Measurements from ENCODE around the gene TNS3. TPM values are rescaled to one million over a fixed set of nuclear protein-coding genes. Genes with fewer than 3 reads are reported as not detected.
"Not testable (repeated sequence)": the region's sequence is repeated elsewhere in the genome, so short reads cannot be mapped to it uniquely, and the experiment has no call there.

TNS3 gene
- total RNA-seq, 1 donor from 2014 or later = 5.7 TPM

DNA sequence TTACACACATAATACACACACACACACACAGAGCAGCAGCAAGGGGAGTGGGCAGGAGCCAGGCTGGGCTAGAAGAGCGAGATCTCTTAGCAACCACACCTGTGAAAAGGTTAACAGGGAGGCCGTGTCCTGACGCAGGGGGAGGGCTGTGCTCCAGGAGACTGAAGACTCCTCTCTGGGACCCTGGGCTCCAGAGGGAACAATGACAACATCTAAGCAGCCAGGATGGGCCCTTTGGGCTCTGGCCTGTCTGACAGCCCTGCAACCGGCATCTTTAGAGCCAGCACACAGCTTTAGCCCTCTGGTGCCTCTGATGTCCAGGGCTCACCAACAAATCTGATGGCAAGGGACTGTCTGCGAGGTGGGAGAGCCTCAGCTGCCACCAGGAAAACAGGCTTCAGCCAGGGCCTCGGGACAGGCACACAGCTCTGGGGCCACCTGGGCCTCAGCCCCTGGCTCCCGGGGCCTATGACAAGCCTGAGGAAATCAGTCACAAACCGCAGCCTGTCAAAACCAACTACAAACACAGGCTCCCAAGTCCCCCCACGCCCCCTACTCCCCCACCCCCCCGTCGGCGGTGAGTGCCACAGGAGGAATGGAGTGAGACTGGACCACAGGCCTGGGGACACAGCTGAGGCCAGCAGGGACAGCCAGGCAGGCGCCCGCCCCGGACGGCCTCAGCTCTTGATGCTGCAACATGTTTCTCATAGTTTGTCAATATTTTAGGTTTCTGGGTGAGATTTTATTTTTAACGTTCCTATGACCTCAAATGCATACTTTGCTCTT lies 102.8 kb downstream of the TNS3 start:
- peaks cover 26% of the 10 kb centered on the region for H3K4me1 Mint-ChIP-seq
- no peak overlapping the region for H3K27ac Mint-ChIP-seq
- DNase-seq = no peak
- intact Hi-C loops (cut with micrococcal nuclease) = no loop called here
- peaks cover 5% of the 10 kb centered on the region for H3K9me3 Mint-ChIP-seq
- H3K27me3 Mint-ChIP-seq = no peaks in the 10 kb centered on the region
- no peaks in the 10 kb centered on the region for H3K36me3 Mint-ChIP-seq (ENCODE audit: low read depth)
- H3K4me3 Mint-ChIP-seq = peak overlapping the region; percentile 59

GRCh38 chr7:47478017-47478344 lies 103.9 kb downstream of the TNS3 start:
- peaks cover 5% of the 10 kb centered on the region for H3K9me3 Mint-ChIP-seq
- DNase-seq = no peak
- no peaks in the 10 kb centered on the region for H3K36me3 Mint-ChIP-seq (ENCODE audit: low read depth)
- no peaks in the 10 kb centered on the region for H3K27me3 Mint-ChIP-seq
- H3K4me3 Mint-ChIP-seq = no peak overlapping the region
- intact Hi-C loops (cut with micrococcal nuclease) = no loop called here
- no peak overlapping the region for H3K27ac Mint-ChIP-seq
- H3K4me1 Mint-ChIP-seq = peaks cover 26% of the 10 kb centered on the region

GRCh38 chr7:47477191-47478016 lies 104.5 kb downstream of the TNS3 start:
- H3K36me3 Mint-ChIP-seq (ENCODE audit: low read depth) = no peaks in the 10 kb centered on the region
- intact Hi-C loops (cut with micrococcal nuclease) = no loop called here
- no peak for DNase-seq
- H3K27me3 Mint-ChIP-seq = no peaks in the 10 kb centered on the region
- H3K27ac Mint-ChIP-seq = no peak overlapping the region
- H3K9me3 Mint-ChIP-seq = peaks cover 5% of the 10 kb centered on the region
- no peak overlapping the region for H3K4me3 Mint-ChIP-seq
- H3K4me1 Mint-ChIP-seq = peaks cover 22% of the 10 kb centered on the region

- H3K9me3 Mint-ChIP-seq = no peaks in the 10 kb centered on the region
- no peak for DNase-seq
- H3K36me3 Mint-ChIP-seq (ENCODE audit: low read depth) = no peaks in the 10 kb centered on the region
- intact Hi-C loops (cut with micrococcal nuclease) = no loop called here
- H3K4me1 Mint-ChIP-seq = peaks cover 9% of the 10 kb centered on the region
- H3K27me3 Mint-ChIP-seq = no peaks in the 10 kb centered on the region
- H3K27ac Mint-ChIP-seq = no peak overlapping the region
- no peak overlapping the region for H3K4me3 Mint-ChIP-seq
Measured at GRCh38 chr7:47475880-47476227, 106.1 kb downstream of the TNS3 start.

- H3K27ac Mint-ChIP-seq = no peak overlapping the region
- no peaks in the 10 kb centered on the region for H3K27me3 Mint-ChIP-seq
- H3K9me3 Mint-ChIP-seq = no peaks in the 10 kb centered on the region
- DNase-seq = peak; percentile 58
- no peak overlapping the region for H3K4me3 Mint-ChIP-seq
- H3K36me3 Mint-ChIP-seq (ENCODE audit: low read depth) = no peaks in the 10 kb centered on the region
- intact Hi-C loops (cut with micrococcal nuclease) = no loop called here
- peaks cover 5% of the 10 kb centered on the region for H3K4me1 Mint-ChIP-seq
Measured at GRCh38 chr7:47474937-47475879, 106.7 kb downstream of the TNS3 start.

GRCh38 chr7:47474211-47474936 lies 107.5 kb downstream of the TNS3 start:
- no peaks in the 10 kb centered on the region for H3K27me3 Mint-ChIP-seq
- peaks cover 5% of the 10 kb centered on the region for H3K4me1 Mint-ChIP-seq
- intact Hi-C loops (cut with micrococcal nuclease) = no loop called here
- no peaks in the 10 kb centered on the region for H3K9me3 Mint-ChIP-seq
- H3K27ac Mint-ChIP-seq = no peak overlapping the region
- no peak overlapping the region for H3K4me3 Mint-ChIP-seq
- DNase-seq = no peak
- no peaks in the 10 kb centered on the region for H3K36me3 Mint-ChIP-seq (ENCODE audit: low read depth)

DNA sequence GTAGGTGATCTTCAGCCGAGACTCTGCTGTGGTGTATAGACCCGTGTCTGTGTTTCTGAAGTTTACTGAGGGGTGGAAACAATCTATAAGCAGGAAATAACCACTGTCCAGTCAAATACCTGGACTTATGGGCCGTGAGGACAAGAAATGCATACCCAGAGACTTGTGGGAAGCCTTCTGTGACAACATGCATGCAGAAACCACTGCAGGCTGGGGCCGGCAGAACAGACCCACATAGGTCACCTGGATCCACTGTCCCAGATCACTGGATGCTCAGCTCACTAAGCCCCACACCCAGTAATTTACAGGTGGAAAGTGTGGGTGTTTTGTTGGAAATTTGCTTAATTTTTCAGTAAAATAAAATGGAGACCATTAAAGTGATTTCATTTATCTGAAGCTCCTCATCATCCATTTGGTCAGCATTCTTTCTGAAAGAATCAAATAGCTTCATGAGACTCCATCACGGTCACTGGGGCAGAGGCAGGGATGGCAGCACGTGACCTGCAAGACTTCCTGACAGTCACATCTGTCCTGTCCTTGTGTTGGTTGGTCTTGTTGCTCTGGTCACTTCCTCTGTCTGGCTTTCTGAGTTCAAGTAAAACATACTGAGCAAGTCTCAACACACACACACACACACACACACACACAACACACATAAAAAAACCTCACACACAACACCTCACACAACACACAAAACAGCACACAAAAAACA lies 108.3 kb downstream of the TNS3 start:
- H3K9me3 Mint-ChIP-seq = no peaks in the 10 kb centered on the region
- no peak overlapping the region for H3K27ac Mint-ChIP-seq
- intact Hi-C loops (cut with micrococcal nuclease) = no loop called here
- no peaks in the 10 kb centered on the region for H3K36me3 Mint-ChIP-seq (ENCODE audit: low read depth)
- H3K4me3 Mint-ChIP-seq = no peak overlapping the region
- H3K27me3 Mint-ChIP-seq = no peaks in the 10 kb centered on the region
- H3K4me1 Mint-ChIP-seq = peaks cover 5% of the 10 kb centered on the region
- DNase-seq = no peak

- intact Hi-C loops (cut with micrococcal nuclease) = no loop called here
- no peaks in the 10 kb centered on the region for H3K27me3 Mint-ChIP-seq
- H3K4me3 Mint-ChIP-seq = no peak overlapping the region
- H3K27ac Mint-ChIP-seq = no peak overlapping the region
- no peaks in the 10 kb centered on the region for H3K4me1 Mint-ChIP-seq
- no peaks in the 10 kb centered on the region for H3K9me3 Mint-ChIP-seq
- no peaks in the 10 kb centered on the region for H3K36me3 Mint-ChIP-seq (ENCODE audit: low read depth)
- no peak for DNase-seq
Measured at GRCh38 chr7:47472444-47473157, 109.3 kb downstream of the TNS3 start.

DNA sequence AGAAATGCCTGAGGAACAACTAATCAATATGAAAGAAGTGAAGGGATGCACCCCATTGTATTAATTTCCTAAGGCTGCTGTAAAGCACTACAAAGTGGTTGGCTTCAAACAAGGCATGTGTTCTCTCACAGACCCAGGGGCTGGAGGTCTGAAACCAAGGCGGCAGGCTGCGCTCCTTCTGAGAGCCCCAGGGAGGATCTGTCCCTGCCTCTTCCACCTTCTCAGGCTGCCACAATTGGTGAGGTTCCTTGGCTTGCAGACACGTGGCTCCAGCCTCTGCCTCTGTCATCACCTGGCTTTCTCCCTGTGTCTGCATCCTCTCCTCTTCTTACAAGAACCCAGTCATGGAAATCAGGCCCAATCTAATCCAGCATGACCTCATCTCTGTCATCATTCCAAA lies 110.1 kb downstream of the TNS3 start:
- intact Hi-C loops (cut with micrococcal nuclease) = no loop called here
- H3K9me3 Mint-ChIP-seq = no peaks in the 10 kb centered on the region
- H3K36me3 Mint-ChIP-seq (ENCODE audit: low read depth) = no peaks in the 10 kb centered on the region
- H3K27ac Mint-ChIP-seq = no peak overlapping the region
- H3K4me3 Mint-ChIP-seq = no peak overlapping the region
- no peak for DNase-seq
- no peaks in the 10 kb centered on the region for H3K27me3 Mint-ChIP-seq
- H3K4me1 Mint-ChIP-seq = no peaks in the 10 kb centered on the region

DNA sequence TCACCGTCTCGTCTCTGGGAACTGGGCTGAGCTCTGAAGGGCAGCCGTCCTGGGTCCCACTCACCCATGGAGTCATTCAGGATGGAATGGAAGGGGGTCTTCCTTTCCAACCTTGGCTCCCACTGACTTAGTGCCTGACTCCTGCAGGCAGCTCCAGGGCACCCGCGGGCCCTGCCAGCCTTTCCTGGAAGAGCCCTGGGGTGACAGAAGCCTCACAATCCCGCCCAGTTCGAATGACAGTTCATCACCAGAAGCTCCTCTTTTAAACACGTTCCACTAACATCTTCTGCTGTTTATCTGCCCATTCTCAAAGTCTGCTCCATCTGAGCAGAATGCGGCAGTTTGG lies 110.6 kb downstream of the TNS3 start:
- intact Hi-C loops (cut with micrococcal nuclease) = no loop called here
- H3K9me3 Mint-ChIP-seq = no peaks in the 10 kb centered on the region
- no peaks in the 10 kb centered on the region for H3K36me3 Mint-ChIP-seq (ENCODE audit: low read depth)
- no peak overlapping the region for H3K27ac Mint-ChIP-seq
- no peak for DNase-seq
- H3K4me3 Mint-ChIP-seq = no peak overlapping the region
- no peaks in the 10 kb centered on the region for H3K27me3 Mint-ChIP-seq
- no peaks in the 10 kb centered on the region for H3K4me1 Mint-ChIP-seq

DNA sequence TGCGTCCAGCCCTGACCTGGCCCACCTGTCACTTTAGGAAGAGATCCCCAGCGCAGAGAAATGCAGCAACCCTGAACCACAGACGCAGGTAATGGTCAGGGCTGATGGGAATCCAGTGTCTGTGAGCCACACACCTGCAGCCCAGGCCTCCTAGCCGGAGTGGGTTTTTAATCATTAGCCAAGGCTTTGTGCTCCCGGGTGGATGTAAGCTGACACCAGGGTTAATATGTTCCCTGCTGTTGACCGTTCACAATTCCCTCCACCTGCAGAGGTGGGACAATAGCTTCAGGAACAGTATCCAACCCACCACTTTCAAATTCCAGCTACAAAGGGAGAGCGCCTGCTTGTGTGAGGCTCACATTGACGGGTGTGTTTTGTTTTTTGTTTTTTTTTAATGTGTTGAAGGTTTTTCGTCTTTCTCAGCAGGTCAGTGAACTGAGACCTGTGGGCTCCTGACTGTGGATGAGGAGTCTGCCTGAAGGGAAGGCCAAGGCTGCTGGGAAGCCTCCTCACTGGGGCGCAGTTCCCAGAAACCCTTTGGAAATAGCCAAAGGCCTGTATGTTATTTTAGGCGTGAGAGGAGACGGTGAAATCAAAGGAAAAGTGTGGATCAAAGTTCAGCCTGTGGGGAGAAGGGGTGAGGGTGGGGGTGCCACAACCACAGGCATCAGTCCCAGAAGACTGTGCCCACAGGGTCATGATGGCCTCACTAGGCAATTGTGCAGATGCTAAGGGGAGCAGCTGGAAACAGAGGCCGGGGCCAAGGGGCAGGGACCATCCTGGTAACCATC lies 111.1 kb downstream of the TNS3 start:
- H3K4me3 Mint-ChIP-seq = no peak overlapping the region
- H3K36me3 Mint-ChIP-seq (ENCODE audit: low read depth) = no peaks in the 10 kb centered on the region
- no peaks in the 10 kb centered on the region for H3K9me3 Mint-ChIP-seq
- no peaks in the 10 kb centered on the region for H3K4me1 Mint-ChIP-seq
- intact Hi-C loops (cut with micrococcal nuclease) = no loop called here
- H3K27me3 Mint-ChIP-seq = no peaks in the 10 kb centered on the region
- DNase-seq = no peak
- no peak overlapping the region for H3K27ac Mint-ChIP-seq

DNA sequence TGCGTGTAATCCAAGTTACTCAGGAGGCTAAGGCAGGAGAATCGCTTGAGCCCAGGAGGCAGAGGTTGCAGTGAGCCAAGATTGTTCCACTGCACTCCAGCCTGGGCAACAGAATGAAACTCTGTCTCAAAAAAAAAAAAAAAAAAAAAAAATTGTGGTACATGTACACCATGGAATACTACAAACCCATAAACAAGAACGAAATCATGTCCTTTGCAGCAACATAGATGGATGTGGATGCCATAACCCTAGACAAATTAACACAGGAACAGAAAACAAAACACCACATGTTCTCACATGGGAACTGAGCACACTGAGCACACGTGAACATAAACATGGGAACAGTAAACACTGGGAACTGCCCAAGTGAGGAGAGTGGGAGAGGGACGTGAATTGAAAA lies 112.1 kb downstream of the TNS3 start:
- H3K9me3 Mint-ChIP-seq; H3K27ac Mint-ChIP-seq; H3K36me3 Mint-ChIP-seq (ENCODE audit: low read depth); DNase-seq; H3K27me3 Mint-ChIP-seq; H3K4me1 Mint-ChIP-seq; H3K4me3 Mint-ChIP-seq; intact Hi-C loops (cut with micrococcal nuclease): not testable (repeated sequence)
